Right ventricle myocardium superior (tissue), 1 donor: ENCODE results near the gene CFAP68. TPM values are rescaled to one million over a fixed set of nuclear protein-coding genes. Genes with fewer than 3 reads are reported as not detected.
"Not testable (repeated sequence)": the region's sequence is repeated elsewhere in the genome, so short reads cannot be mapped to it uniquely, and the experiment has no call there.

Experiments used
- ATAC-seq: fragments of 200-7000 bp; cut with Tn5 transposase; one replicate; pipeline ENCODE4 v1.9.1; 2020; ENCODE audit warnings: mild to moderate bottlenecking; ENCODE audit not compliant: poor library complexity
- DNase-seq: peaks from one replicate; pipeline ENCODE4 v3.0.0-alpha.2; 2020
- intact Hi-C: fragments of 100-400 bp; cut with DNase I; formaldehyde crosslinking; loops from one replicate; pipeline ENCODE4 v1.11.2; 2022
- total RNA-seq: library from RNA; stranded (reverse); fragmentation: NEBNext Ultra II Directional; extraction: Animal tissue kit (Norgen Biotek cat#: 25700); gene quantifications from one replicate; pipeline ENCODE4 v1.2.1, GENCODE V29; 2021
- donor health status: DM: no; HTN: yes; CAD: no; lungs with severe emphysema.

CFAP68 gene
- total RNA-seq, 1 donor from 2014 or later: 32.4 TPM

- intact Hi-C loops: loop anchor here (5.0 kb wide), 1 partner anchor 44 kb away; no protein-coding TSS in a partner anchor
- not testable (repeated sequence) for DNase-seq, ATAC-seq
Observed at GRCh38 chr11:111933176-111933575, 53.8 kb downstream of the CFAP68 start.

DNA sequence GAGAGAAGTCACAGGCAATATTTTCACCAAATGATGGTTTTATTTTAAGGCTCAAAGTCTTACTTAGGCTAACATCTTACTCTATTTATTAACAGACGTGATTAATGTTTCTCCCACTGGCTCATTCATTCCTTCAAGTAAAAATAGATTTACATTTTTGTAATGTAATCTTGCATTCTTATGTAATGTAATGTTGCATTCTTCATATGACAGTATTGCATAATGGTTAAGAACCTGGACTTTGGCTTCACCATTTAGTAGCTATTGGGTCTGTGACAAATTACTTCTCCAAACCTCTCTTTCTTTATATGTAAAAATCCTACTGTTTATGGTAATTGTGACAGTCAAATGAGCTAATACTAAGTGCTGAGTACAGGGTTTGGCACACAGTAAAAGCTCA lies 54.5 kb downstream of the CFAP68 start:
- DNase-seq (no peak), ATAC-seq (no peak)
- intact Hi-C loops: loop anchor here (5.0 kb wide), 1 partner anchor 43 kb away; no protein-coding TSS in a partner anchor

DNA sequence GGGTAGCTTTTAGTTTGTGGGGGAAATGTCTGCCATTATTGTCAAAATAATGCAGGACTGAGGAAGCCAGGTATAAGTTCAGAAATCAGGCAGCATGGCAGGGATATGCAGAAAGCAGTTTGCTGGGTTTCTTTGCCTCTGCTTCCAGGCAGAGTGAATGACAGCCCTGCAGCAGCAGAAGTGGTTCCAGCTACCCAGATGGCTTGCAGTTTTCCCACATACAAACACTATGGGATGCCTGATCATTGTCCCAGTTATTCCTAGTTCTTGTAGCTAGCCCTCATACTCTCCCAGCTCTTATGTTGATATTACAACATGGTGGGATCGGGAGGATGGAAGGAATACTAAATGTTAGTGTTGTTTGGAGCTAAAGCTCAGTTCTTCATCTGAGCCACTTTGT lies 55.0 kb downstream of the CFAP68 start:
- ATAC-seq (no peak), DNase-seq (no peak)

More for the DNA sequence above, 55.0 kb downstream of the CFAP68 start:
- intact Hi-C loops: loop anchor here (5.0 kb wide), 1 partner anchor 43 kb away; no protein-coding TSS in a partner anchor

Other genes starting within 250 kb of the CFAP68 start
- 7.7 TPM for gene PPP2R1B, start 113.2 kb upstream of the CFAP68 start, total RNA-seq
- 12.4 TPM for gene ALG9, start 8.0 kb upstream of the CFAP68 start, total RNA-seq
- gene FDXACB1, start 376 bp upstream of the CFAP68 start, total RNA-seq: 0.86 TPM
- gene CRYAB, start 32.2 kb downstream of the CFAP68 start, total RNA-seq: 6,403 TPM
- gene HSPB2, start 33.2 kb downstream of the CFAP68 start, total RNA-seq: 42.4 TPM
- 1.7 TPM for gene C11orf52, start 39.4 kb downstream of the CFAP68 start, total RNA-seq
- 19.3 TPM for gene DIXDC1, start 57.8 kb downstream of the CFAP68 start, total RNA-seq
- gene DLAT, start 145.9 kb downstream of the CFAP68 start, total RNA-seq: 154 TPM
- gene PIH1D2, start 194.5 kb downstream of the CFAP68 start, total RNA-seq: 1.3 TPM
- gene NKAPD1, start 194.8 kb downstream of the CFAP68 start, total RNA-seq: 6.5 TPM
- gene TIMM8B, start 207.2 kb downstream of the CFAP68 start, total RNA-seq: 173 TPM
- 255 TPM for gene SDHD, start 207.3 kb downstream of the CFAP68 start, total RNA-seq